Heart right ventricle (tissue), 16 donors: Measurements from ENCODE around the gene FTCDNL1. TPM values are rescaled to one million over a fixed set of nuclear protein-coding genes. Genes with fewer than 3 reads are reported as not detected.

Experiments
- ATAC-seq, 8 donors: fragments of 200-7000 bp; cut with Tn5 transposase; one replicate each; pipeline ENCODE4 v1.9.1; 2020; ENCODE audit warnings: mild to moderate bottlenecking in 8 of 8, moderate library complexity in 8 of 8, moderate number of reproducible peaks in 1 of 8
- DNase-seq, 2 donors: peaks; one replicate each; pipeline ENCODE4 v3.0.0-alpha.2; 2020
- H3K27ac ChIP-seq, 10 donors: fragments of 200-600 bp; sonication (generic) in 2 of 10; one replicate each; pipeline versions ENCODE4 v1.5.0 to v1.8.0; 2020 to 2022; ENCODE audit warnings: mild to moderate bottlenecking in 3 of 10
- H3K27me3 ChIP-seq, 7 donors: fragments of 200-600 bp; one replicate each; pipeline ENCODE4 v1.8.0; 2021 to 2022; ENCODE audit warnings: mild to moderate bottlenecking in 2 of 7
- H3K36me3 ChIP-seq, 9 donors: fragments of 200-600 bp; sonication (generic) in 1 of 9; one replicate each; pipeline versions ENCODE4 v1.5.0 to v1.8.0; 2020 to 2022; ENCODE audit warnings: mild to moderate bottlenecking in 2 of 9
- H3K4me1 ChIP-seq, 9 donors: fragments of 200-600 bp; sonication (generic) in 1 of 9; one replicate each; pipeline versions ENCODE4 v1.5.0 to v1.8.0; 2020 to 2022; ENCODE audit warnings: mild to moderate bottlenecking in 4 of 9
- H3K4me3 ChIP-seq, 10 donors: fragments of 200-600 bp; sonication (generic) in 2 of 10; one replicate each; pipeline versions ENCODE4 v1.5.0 to v1.8.0; 2020 to 2022; ENCODE audit warnings: mild to moderate bottlenecking in 7 of 10, moderate library complexity in 2 of 10
- H3K9me3 ChIP-seq, 11 donors: fragments of 200-600 bp in 10 of 11; sonication (generic) in 2 of 11; one replicate each; pipeline versions ENCODE4 v1.5.0 to v1.8.0; 2013 to 2022; ENCODE audit warnings: mild to moderate bottlenecking in 2 of 11, control low read depth in 1 of 11, moderate library complexity in 1 of 11
- WGBS, 2 donors: extraction: QIAGEN DNeasy Blood & Tissue Kit; methylation state at CpG; one replicate each; pipeline ENCODE4 v1.1.7; 2013; ENCODE audit warnings: inconsistent platforms in 1 of 2; 5-methylcytosine and 5-hydroxymethylcytosine counted together
- intact Hi-C, 10 donors: fragments of 100-400 bp; cut with DNase I; formaldehyde crosslinking; loops; one replicate each; pipeline versions ENCODE4 v1.11.1 to v1.14.2; 2022
- polyA plus RNA-seq, 2 donors: library from polyadenylated mRNA; stranded (reverse); fragments of 200-250 nt; gene quantifications; one replicate each; pipeline ENCODE4 v1.2.3, GENCODE V29; 2013
- total RNA-seq, 10 donors: library from RNA; stranded (reverse); fragmentation: NEBNext Ultra II Directional in 3 of 10; extraction: Animal tissue kit (Norgen Biotek cat#: 25700) in 3 of 10; gene quantifications; one replicate each; pipeline versions ENCODE4 v1.2.1 to v1.2.4, GENCODE V29; 2021 to 2023
- TF ChIP-seq, protein P1 (sequence below), 9 donors: fragments of 200-600 bp; sonication (generic) in 2 of 9; IDR thresholded peaks; one replicate each; pipeline versions ENCODE4 v1.5.0 to v1.8.0; 2021 to 2022; ENCODE audit warnings: antibody characterized with exemption in 9 of 9, mild to moderate bottlenecking in 5 of 9, moderate library complexity in 1 of 9
- donor health status: Arrhythmogenic right ventricular cardiomyopathy.
- donor health status: ischemic (EF 13 %, LVEDD 7.1; RV severe dilation, severe dysfunction).
- donor health status: healthy with polysubstance abuse.
- donor health status: DM: no; HTN: yes; CAD: no.
- donor health status: DM: no; HTN: no; CAD: no.
- donor health status: ischemic (EF 25% LVEDD 6.9; RV normal size, moderate dysfunction).
- donor health status: ischemic (EF 25% LVEDD 5.7; RV mildly dilated, moderate dysfunction).
- donor health status: healthy.
- donor health status: DM: yes; HTN: yes; CAD: no.
- donor health status: Ischemic cardiomyopathy.
- donor health status: ischemic (EF 35%, LVEDD 5.7; RV mildly dilated, moderate dysfunction).
- donor health status: nonischemic (EF 11% LVEDD 7.7; RV severe dilation, severe dysfunction).
- donor health status: DM: yes; HTN: yes; CAD: no.
- donor health status: PGD.
- donor health status: ischemic (EF 29% LVEDD 5.4; RV normal size, mild dysfunction).
- donor health status: nonischemic (EF 23%, LVEDD 6.1; RV moderate dilation, normal function).

The FTCDNL1 gene
- total and polyA plus RNA-seq, 12 donors, result 0.44 to 7.1 (median 4.3) TPM

GRCh38 chr2:199804831-199805230, 46.2 kb downstream of the FTCDNL1 start:
- Histone ChIP-seq H3K36me3 (no peaks in the 10 kb centered on the region), H3K4me3 (no peak overlapping the region), H3K9me3 (no peaks in the 10 kb centered on the region), H3K4me1 (no peaks in the 10 kb centered on the region), H3K27me3 (no peaks in the 10 kb centered on the region), H3K27ac (no peak overlapping the region)
- intact Hi-C loops, result no loop called here
- WGBS, 2 donors, result 34 to 50% methylated on average over 1 of the region's 1 CpG
- no peak for DNase-seq
- TF ChIP-seq, protein P1, sequence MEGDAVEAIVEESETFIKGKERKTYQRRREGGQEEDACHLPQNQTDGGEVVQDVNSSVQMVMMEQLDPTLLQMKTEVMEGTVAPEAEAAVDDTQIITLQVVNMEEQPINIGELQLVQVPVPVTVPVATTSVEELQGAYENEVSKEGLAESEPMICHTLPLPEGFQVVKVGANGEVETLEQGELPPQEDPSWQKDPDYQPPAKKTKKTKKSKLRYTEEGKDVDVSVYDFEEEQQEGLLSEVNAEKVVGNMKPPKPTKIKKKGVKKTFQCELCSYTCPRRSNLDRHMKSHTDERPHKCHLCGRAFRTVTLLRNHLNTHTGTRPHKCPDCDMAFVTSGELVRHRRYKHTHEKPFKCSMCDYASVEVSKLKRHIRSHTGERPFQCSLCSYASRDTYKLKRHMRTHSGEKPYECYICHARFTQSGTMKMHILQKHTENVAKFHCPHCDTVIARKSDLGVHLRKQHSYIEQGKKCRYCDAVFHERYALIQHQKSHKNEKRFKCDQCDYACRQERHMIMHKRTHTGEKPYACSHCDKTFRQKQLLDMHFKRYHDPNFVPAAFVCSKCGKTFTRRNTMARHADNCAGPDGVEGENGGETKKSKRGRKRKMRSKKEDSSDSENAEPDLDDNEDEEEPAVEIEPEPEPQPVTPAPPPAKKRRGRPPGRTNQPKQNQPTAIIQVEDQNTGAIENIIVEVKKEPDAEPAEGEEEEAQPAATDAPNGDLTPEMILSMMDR (IDR thresholded peaks at IDR 0.05), result no peak
- ATAC-seq, result no peak

- Histone ChIP-seq H3K9me3 (no peaks in the 10 kb centered on the region), H3K27me3 (no peaks in the 10 kb centered on the region), H3K27ac (no peak overlapping the region), H3K4me3 (no peak overlapping the region), H3K36me3 (no peaks in the 10 kb centered on the region), H3K4me1 (peaks cover 0 to 13% (median 0%) of the 10 kb centered on the region in 9 donors)
- TF ChIP-seq, protein P1 (IDR thresholded peaks at IDR 0.05), result no peak
- WGBS, 2 donors, result 20 to 21% methylated on average over 10 of the region's 10 CpGs
- peak in 4 of 8 donors; percentile 68 to 79 (median 69) for ATAC-seq
- intact Hi-C loops, result no loop called here
- DNase-seq, result peak; percentile 10 to 40
These were observed 52.0 kb downstream of the FTCDNL1 start for GRCh38 chr2:199798831-199799580.

- no peaks in the 10 kb centered on the region for H3K9me3 ChIP-seq
These were observed 53.3 kb downstream of the FTCDNL1 start for GRCh38 chr2:199797431-199798403.

DNA sequence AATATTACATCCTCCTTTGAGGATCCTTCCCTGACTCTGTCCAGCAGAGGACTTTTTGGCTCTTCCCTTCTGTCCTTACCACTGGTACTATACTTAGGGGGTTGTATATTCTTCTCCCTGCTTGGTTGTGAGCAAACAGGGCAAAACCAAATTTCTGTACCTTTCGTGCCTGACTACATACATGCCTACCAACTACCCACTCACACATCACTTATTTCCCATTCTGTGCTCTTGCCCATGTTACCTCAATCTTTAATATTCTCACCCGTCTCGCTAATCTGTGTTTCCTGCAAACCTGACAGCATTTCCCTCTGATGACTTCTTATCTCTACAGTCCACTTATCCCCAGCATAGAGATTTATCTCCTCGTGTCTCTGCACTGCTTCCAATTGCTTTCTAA, 58.6 kb downstream of the FTCDNL1 start:
- intact Hi-C loops, result no loop called here
- H3K4me1 ChIP-seq, result no peaks in the 10 kb centered on the region
- no peaks in the 10 kb centered on the region for H3K9me3 ChIP-seq
- no peaks in the 10 kb centered on the region for H3K36me3 ChIP-seq
- H3K4me3 ChIP-seq, result no peak overlapping the region
- ATAC-seq, result no peak
- WGBS, 2 donors, result 25 to 38% methylated on average over 4 of the region's 4 CpGs
- DNase-seq, result no peak
- no peak overlapping the region for H3K27ac ChIP-seq
- TF ChIP-seq, protein P1 (IDR thresholded peaks at IDR 0.05), result no peak
- H3K27me3 ChIP-seq, result peaks cover 0 to 4% (median 0%) of the 10 kb centered on the region in 7 donors

More at GRCh38 chr2:199797431-199798403, 53.3 kb downstream of the FTCDNL1 start:
- Histone ChIP-seq H3K4me3 (no peak overlapping the region), H3K36me3 (no peaks in the 10 kb centered on the region), H3K27ac (no peak overlapping the region), H3K4me1 (peaks cover 0 to 13% (median 0%) of the 10 kb centered on the region in 9 donors), H3K27me3 (no peaks in the 10 kb centered on the region)
- 63 to 73% methylated on average over 4 of the region's 4 CpGs for WGBS, 2 donors
- ATAC-seq (no peak), DNase-seq (no peak)
- intact Hi-C loops, result no loop called here
- TF ChIP-seq, protein P1 (IDR thresholded peaks at IDR 0.05), result no peak
